ENCODE results near the gene TSACC.

TSACC gene

GRCh38 chr1:156393095-156393494 is 54.8 kb downstream of the TSACC start:
- no peak for DNase-seq (ENCODE audit: low read depth, low spot score)

GRCh38 chr1:156394082-156394481 is 55.8 kb downstream of the TSACC start:
- DNase-seq (ENCODE audit: low read depth, low spot score): no peak

- DNase-seq (ENCODE audit: low read depth, low spot score): no peak
Measured at GRCh38 chr1:156394835-156395461, 56.6 kb downstream of the TSACC start.

All from ELF-1 (cell line).